Breast epithelium (tissue), 4 donors: ENCODE data around the gene NHLRC2. TPM values are rescaled to one million over a fixed set of nuclear protein-coding genes. Genes with fewer than 3 reads are reported as not detected.
"Not testable (repeated sequence)": the region's sequence is repeated elsewhere in the genome, so short reads cannot be mapped to it uniquely, and the experiment has no call there.

Experiments
- DNase-seq, 2 donors: peaks; one replicate each; pipeline ENCODE4 v3.0.0-alpha.2; 2019; ENCODE audit warnings: low spot score in 2 of 2
- H3K27ac ChIP-seq, 2 donors: fragments of 200-600 bp; sonication (generic) in 1 of 2; one replicate each; pipeline ENCODE4 v1.5.1; 2016 to 2019; ENCODE audit warnings: mild to moderate bottlenecking in 1 of 2
- H3K27me3 ChIP-seq, 2 donors: fragments of 200-600 bp; sonication (generic) in 1 of 2; one replicate each; pipeline versions ENCODE4 v1.5.1 to v1.6.0; 2017 to 2019; ENCODE audit warnings: control low read depth in 1 of 2, mild to moderate bottlenecking in 1 of 2
- H3K36me3 ChIP-seq: fragments of 200-600 bp; one replicate; pipeline ENCODE4 v1.5.1; 2019
- H3K4me1 ChIP-seq, 2 donors: fragments of 200-600 bp; sonication (generic); one replicate each; pipeline ENCODE4 v1.5.1; 2016 to 2019; ENCODE audit warnings: control low read depth in 1 of 2
- H3K4me3 ChIP-seq, 3 donors: fragments of 200-600 bp; sonication (generic); 1 replicate in 2 of 3; 2 replicates in 1 of 3; pipeline ENCODE4 v1.5.1; 2016 to 2019; ENCODE audit warnings: mild to moderate bottlenecking in 3 of 3, moderate library complexity in 2 of 3
- H3K9me3 ChIP-seq, 2 donors: fragments of 200-600 bp; sonication (generic) in 1 of 2; one replicate each; pipeline ENCODE4 v1.5.1; 2016 to 2019; ENCODE audit warnings: control low read depth in 1 of 2
- POLR2A ChIP-seq: fragments of 450-650 bp; IDR thresholded peaks from one replicate; pipeline ENCODE4 v1.6.1; 2016; ENCODE audit warnings: antibody characterized with exemption, mild to moderate bottlenecking, moderate library complexity
- POLR2AphosphoS5 ChIP-seq, 3 donors: sonication (generic); formaldehyde crosslinking; IDR thresholded peaks; one replicate each; pipeline ENCODE4 v1.6.1; 2017; ENCODE audit warnings: antibody characterized with exemption in 3 of 3
- intact Hi-C: fragments of 100-400 bp; cut with DNase I; formaldehyde crosslinking; loops from one replicate; pipeline ENCODE4 v1.15.1; 2023; ENCODE audit warnings: low total_unique reads
- total RNA-seq, 3 donors: library from RNA; depleted of rRNA; stranded (reverse); fragments of >200 nt; gene quantifications; one replicate each; pipeline ENCODE4 v1.1.0, GENCODE V29; 2016
- TF ChIP-seq, protein P1 (sequence below), 3 donors: fragments of 450-650 bp; IDR thresholded peaks; one replicate each; pipeline ENCODE4 v1.5.1; 2016 to 2017; ENCODE audit warnings: antibody characterized with exemption in 3 of 3, mild to moderate bottlenecking in 3 of 3, moderate library complexity in 3 of 3

NHLRC2 gene, protein sequence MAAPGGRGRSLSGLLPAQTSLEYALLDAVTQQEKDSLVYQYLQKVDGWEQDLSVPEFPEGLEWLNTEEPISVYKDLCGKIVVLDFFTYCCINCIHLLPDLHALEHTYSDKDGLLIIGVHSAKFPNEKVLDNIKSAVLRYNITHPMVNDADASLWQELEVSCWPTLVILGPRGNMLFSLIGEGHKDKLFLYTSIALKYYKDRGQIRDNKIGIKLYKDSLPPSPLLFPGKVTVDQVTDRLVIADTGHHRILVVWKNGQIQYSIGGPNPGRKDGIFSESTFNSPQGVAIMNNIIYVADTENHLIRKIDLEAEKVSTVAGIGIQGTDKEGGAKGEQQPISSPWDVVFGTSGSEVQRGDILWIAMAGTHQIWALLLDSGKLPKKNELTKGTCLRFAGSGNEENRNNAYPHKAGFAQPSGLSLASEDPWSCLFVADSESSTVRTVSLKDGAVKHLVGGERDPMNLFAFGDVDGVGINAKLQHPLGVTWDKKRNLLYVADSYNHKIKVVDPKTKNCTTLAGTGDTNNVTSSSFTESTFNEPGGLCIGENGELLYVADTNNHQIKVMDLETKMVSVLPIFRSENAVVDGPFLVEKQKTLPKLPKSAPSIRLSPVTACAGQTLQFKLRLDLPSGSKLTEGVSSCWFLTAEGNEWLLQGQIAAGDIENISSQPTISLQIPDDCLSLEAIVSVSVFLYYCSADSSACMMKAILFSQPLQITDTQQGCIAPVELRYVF
- 10 to 100 TPM; 36.4 to 84.3 (median 56.0) TPM for total RNA-seq

DNA sequence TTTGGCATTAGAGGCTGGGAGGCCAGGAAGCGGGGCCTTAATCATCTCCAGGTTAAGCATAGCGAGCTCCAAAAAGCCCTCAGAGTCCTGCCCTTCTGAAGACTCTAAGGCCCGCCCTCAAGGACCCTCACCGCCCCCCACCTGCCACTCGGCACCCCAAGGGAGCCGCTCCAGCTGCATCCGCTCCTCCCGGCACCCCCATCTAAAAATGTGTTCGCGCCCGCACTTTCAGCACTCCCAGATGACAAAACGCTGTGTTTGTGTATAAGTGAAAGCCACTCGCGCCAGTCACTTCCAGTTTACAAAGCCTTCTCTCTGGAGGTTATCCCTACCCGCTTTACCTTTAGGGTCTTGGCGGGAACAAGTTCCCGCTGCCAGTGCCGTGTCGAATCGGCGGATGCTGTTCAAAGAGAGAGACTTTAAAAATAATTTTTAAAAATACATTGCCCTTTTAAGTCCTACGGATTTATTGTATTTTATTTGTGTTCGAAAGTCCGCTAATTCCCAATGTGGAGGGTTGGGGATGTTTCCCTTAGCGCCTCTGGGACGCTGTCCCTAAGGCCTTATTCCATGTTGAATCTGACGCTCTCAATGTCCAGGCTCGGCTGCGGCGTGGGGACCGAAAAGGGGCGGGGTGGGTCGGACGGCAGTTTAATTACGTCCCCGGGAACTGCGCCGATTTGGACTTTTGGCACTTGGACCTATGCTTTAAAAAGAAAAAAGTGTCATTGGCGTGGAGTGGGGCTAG is at the start of gene NHLRC2, which contains the start of gene DCLRE1A:
Gene NHLRC2, plus strand, starts transcription at position 649 of the 748 bp plus-strand sequence. CDS start 212 bp downstream, outside the sequence.
Gene DCLRE1A, minus strand, starts transcription at position 70 of the 748 bp plus-strand sequence. CDS start 900 bp downstream, outside the sequence.
- DNase-seq = peak; percentile 51 to 76
- Histone ChIP-seq H3K27me3 (no peaks in the 10 kb centered on the region), H3K9me3 (no peaks in the 10 kb centered on the region), H3K36me3 (no peaks in the 10 kb centered on the region), H3K4me1 (peaks cover 0 to 8% of the 10 kb centered on the region in 2 donors), H3K4me3 (peak within 1 kb of the TSS; percentile 93 to 97 (median 97)), H3K27ac (peak within 1 kb of the TSS; percentile 93 to 95)
- TF ChIP-seq POLR2A (peak; percentile 26), POLR2AphosphoS5 (IDR thresholded peaks at IDR 0.05) (peak in 1 of 3 donors; percentile 67)
- TF ChIP-seq, protein P1, sequence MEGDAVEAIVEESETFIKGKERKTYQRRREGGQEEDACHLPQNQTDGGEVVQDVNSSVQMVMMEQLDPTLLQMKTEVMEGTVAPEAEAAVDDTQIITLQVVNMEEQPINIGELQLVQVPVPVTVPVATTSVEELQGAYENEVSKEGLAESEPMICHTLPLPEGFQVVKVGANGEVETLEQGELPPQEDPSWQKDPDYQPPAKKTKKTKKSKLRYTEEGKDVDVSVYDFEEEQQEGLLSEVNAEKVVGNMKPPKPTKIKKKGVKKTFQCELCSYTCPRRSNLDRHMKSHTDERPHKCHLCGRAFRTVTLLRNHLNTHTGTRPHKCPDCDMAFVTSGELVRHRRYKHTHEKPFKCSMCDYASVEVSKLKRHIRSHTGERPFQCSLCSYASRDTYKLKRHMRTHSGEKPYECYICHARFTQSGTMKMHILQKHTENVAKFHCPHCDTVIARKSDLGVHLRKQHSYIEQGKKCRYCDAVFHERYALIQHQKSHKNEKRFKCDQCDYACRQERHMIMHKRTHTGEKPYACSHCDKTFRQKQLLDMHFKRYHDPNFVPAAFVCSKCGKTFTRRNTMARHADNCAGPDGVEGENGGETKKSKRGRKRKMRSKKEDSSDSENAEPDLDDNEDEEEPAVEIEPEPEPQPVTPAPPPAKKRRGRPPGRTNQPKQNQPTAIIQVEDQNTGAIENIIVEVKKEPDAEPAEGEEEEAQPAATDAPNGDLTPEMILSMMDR (IDR thresholded peaks at IDR 0.05) = no peak
- intact Hi-C loops = no loop called here

DNA sequence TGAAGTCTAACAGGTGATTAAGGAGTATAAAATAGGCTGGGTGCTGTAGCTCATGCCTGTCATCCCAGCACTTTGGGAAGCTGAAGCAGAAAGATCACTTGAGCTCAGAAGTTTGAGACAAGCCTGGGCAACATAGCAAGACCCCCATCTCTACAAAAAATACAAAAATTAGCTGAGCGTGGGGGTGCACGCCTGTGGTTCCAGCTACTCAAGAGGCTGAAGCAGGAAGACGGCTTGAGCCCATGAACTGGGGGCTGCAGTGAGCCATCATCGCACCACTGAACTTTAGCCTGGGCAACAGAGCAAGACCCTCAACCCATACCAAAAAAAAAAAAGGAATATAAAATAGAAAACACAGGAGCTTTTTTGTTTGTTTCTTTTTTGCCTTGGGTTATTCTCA is 48.0 kb upstream of the NHLRC2 start:
- H3K4me1 ChIP-seq = no peaks in the 10 kb centered on the region
- no peak overlapping the region for H3K4me3 ChIP-seq
- TF ChIP-seq POLR2AphosphoS5 (IDR thresholded peaks at IDR 0.05) = no peak
- TF ChIP-seq POLR2A = no peak
- TF ChIP-seq, protein P1 (IDR thresholded peaks at IDR 0.05) = no peak
- intact Hi-C loops = no loop called here
- H3K27ac ChIP-seq = no peak overlapping the region
- no peaks in the 10 kb centered on the region for H3K9me3 ChIP-seq
- H3K36me3 ChIP-seq = no peaks in the 10 kb centered on the region
- DNase-seq = no peak
- H3K27me3 ChIP-seq = no peaks in the 10 kb centered on the region

DNA sequence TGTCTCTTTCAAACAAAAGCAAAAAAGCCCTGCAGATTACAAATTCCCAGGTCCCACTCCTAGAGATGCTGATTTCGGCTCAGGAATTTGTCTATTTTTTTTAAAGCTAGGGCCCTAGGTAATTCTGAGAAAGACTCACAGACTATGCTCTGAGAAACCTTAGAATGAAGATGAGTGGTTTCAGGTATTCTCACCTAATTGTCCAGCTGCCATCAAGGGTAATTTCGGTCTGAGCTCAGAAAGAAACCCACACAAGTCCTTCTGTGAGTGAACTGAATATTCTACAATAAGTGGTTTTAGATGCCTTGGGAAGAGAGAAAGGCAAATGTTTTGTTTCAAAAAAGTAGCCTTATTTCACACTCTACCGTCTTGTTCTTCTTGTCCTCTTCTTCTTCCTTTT is 46.3 kb upstream of the NHLRC2 start:
- Histone ChIP-seq H3K36me3 (no peaks in the 10 kb centered on the region), H3K4me3 (no peak overlapping the region), H3K4me1 (no peaks in the 10 kb centered on the region), H3K27me3 (no peaks in the 10 kb centered on the region), H3K9me3 (no peaks in the 10 kb centered on the region), H3K27ac (no peak overlapping the region)
- no peak for TF ChIP-seq POLR2A
- no peak for TF ChIP-seq POLR2AphosphoS5 (IDR thresholded peaks at IDR 0.05)
- TF ChIP-seq, protein P1 (IDR thresholded peaks at IDR 0.05) = no peak
- DNase-seq = no peak
- intact Hi-C loops = no loop called here

DNA sequence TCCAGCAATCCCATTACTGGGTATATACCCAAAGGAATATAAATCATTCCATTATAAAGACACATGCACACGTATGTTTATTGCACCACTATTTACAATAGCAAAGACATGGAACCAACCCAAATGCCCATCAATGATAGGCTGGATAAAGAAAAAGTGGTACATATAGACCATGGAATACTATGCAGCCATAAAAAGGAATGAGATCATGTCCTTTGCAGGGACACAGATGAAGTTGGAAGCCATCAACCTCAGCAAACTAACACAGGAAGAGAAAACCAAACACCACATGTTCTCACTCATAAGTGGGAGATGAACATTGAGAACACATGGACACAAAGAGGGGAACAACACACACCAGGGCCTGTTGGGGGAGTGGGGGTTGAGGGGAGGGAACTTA is 39.8 kb upstream of the NHLRC2 start:
- H3K36me3 ChIP-seq, intact Hi-C loops, DNase-seq, H3K4me3 ChIP-seq, H3K4me1 ChIP-seq, H3K27ac ChIP-seq, H3K9me3 ChIP-seq, H3K27me3 ChIP-seq: not testable (repeated sequence)

DNA sequence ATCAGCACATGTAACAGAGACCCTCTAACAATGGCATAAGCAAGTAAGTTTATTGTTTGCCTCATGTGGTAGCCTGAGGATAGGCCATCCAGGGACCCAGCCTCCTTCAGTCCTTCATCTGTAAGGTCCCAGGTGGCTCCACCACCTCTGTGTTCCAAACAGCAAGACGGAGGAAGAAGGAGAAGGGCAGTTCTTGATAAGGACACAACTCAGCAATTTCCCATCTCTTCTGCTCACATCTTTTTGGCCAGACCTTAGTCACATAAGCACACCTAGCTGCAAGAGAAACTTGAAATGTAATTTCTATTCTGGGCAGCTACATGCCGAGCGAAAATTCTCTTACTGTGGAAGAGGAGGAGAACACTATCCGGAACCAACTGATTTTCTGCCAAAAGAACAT is 34.5 kb upstream of the NHLRC2 start:
- Histone ChIP-seq H3K4me3 (no peak overlapping the region), H3K36me3 (no peaks in the 10 kb centered on the region), H3K9me3 (no peaks in the 10 kb centered on the region), H3K4me1 (no peaks in the 10 kb centered on the region), H3K27ac (no peak overlapping the region), H3K27me3 (no peaks in the 10 kb centered on the region)
- intact Hi-C loops = no loop called here
- DNase-seq = no peak
- TF ChIP-seq POLR2AphosphoS5 (IDR thresholded peaks at IDR 0.05) (no peak), POLR2A (no peak)
